Brain pericyte (primary cell): ENCODE measurements around the gene HIVEP3.

ENCODE experiments used
- DNase-seq: peaks from one replicate; pipeline ENCODE4 v3.0.0-alpha.2; 2012; ENCODE audit warnings: low read depth, low spot score

HIVEP3 gene

GRCh38 chr1:41813226-41813625, 105.5 kb downstream of the HIVEP3 start:
- DNase-seq: no peak

DNA sequence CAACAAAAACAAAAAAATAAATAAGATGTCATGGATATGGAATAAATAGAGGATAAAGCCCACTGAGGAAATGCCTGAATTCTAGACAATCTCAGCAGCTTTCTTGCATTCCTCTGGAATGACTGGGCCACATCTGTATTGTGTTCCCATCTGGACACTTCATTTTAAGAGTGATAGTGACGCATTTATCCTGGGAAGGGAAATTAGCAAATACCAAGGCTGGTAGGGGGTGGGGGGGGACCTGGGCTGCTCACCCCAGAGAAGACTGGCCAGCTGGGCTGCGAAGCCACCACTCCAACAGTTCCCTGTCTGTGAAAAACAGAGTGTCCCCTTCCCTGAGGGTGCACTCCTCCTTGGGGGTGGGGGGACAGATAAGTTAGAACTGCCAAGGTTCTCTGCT, 106.3 kb downstream of the HIVEP3 start:
- DNase-seq: peak; percentile 55

- DNase-seq: peak; percentile 39
These were observed 106.7 kb downstream of the HIVEP3 start for GRCh38 chr1:41812051-41812450.

- no peak for DNase-seq
These were observed 107.5 kb downstream of the HIVEP3 start for GRCh38 chr1:41811051-41811795.

GRCh38 chr1:41810446-41810845, 108.3 kb downstream of the HIVEP3 start:
- no peak for DNase-seq

- DNase-seq: no peak
These were observed 109.0 kb downstream of the HIVEP3 start for GRCh38 chr1:41809692-41810091.

GRCh38 chr1:41807390-41807789, 111.3 kb downstream of the HIVEP3 start:
- no peak for DNase-seq

DNA sequence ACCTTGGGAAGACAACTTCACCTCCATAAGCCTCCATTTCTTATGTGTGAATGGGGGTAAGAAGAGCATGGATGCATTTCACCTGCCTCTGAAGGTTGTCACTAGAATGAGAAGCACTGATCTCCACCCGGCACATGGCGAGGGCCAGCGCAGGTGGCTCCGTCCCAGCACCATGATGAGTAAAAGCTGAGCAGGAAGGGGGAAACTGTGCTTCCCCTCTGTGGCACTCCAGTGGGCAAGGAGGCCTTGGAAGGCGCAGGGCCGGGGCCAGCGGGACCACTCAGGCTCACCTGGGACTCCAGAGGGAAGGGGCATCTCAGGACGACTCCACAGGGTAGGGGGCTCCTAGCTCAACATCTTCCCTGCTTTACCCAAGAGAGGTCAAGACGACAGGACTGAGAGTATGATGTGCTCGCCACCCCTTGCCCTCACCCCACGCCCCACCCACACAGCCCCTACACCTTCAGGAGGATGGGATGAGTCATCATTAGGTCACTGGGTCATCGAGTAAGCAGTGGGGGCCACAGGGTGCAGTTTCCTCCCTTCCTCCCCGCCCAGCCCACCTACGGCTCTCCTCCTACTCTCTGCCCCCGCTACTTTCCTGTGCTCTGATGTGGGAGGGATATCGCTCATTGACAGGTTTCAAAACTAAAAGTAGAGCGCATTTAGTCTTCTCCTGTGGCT, 112.1 kb downstream of the HIVEP3 start:
- no peak for DNase-seq

DNA sequence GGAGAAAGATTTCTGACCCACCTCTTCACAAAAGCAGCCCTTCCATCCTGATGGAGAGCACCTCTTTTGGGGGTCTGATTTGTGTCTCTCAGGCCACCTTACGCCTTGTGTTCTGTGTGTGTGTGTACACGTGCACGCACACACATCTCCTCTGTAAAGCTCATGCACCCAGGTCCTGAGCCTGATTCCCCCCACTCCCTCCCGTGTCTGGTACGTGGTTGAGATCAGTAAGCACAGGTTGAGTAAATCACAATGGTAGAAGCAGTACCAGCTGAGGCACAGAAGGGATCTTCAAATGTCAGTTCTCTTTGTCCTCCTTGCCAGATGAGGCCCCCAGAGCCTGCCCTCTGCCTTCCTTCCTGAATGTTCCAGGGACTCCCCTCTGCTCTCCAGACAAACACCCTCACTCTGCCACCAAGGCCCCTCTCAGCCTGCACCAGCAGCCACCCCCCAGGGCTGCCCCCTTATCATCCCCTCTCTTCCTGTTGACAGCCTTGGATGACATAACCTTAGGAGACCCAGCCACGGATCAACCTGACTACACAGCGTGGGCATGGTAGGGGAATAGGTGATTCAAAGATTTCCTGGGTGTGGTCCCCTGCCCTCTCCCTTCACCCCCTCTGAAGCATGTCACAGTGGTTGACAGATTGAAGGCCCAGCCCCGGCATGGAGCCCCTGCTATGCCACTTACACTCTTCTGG, 112.8 kb downstream of the HIVEP3 start:
- no peak for DNase-seq

GRCh38 chr1:41804176-41804575, 114.5 kb downstream of the HIVEP3 start:
- DNase-seq: no peak

GRCh38 chr1:41803656-41804055, 115.1 kb downstream of the HIVEP3 start:
- DNase-seq: no peak

DNA sequence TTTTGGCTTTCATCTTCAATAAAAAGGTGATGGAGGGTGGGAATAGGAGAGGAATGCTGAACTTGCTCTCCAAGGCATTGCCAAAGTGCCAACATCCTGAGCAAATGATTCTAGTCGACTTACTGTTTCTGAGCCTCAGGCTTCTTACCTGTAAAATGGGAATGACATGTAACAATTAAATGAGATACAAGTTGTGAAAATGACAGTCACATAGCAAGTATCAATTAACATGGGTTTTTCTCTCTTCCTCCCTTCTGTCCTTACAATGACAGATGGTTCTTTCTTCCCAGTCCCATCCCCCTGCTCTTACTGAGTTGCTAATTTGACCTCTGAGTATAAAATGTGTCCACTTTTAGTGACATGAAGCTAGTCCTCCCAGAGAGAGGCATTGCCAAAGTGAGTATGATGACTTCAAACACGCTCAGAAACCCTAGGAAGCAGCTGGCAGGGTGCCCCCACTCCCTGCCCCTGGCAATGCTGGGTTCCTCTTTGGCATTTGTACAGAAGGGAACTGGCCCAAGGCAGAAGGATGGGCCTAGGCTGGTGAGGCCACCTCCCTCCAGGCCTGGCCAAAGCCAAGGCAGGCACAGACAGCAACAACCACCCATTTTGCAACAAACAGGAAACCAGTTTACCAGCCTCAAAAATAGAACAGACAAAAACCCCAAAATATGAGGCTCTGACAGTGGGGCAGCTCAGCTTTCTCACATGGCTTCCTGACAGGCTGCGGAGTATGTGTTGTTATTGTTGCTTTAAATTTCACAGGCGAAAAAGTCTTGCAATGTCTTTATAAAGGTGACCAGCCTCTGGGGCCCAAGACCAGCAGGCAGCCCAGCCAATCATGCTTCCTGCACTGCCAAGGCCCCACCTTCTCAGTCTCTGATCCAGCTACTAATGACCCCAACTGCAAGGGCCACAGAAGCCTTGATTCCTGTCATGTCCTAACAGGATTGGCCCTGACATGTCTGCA, 115.9 kb downstream of the HIVEP3 start:
- no peak for DNase-seq

GRCh38 chr1:41800311-41800829, 118.4 kb downstream of the HIVEP3 start:
- no peak for DNase-seq

- no peak for DNase-seq
These were observed 119.0 kb downstream of the HIVEP3 start for GRCh38 chr1:41799723-41800122.

- no peak for DNase-seq
These were observed 119.5 kb downstream of the HIVEP3 start for GRCh38 chr1:41799205-41799604.

GRCh38 chr1:41795205-41795762, 123.4 kb downstream of the HIVEP3 start:
- no peak for DNase-seq

GRCh38 chr1:41794031-41794430, 124.7 kb downstream of the HIVEP3 start:
- no peak for DNase-seq

DNA sequence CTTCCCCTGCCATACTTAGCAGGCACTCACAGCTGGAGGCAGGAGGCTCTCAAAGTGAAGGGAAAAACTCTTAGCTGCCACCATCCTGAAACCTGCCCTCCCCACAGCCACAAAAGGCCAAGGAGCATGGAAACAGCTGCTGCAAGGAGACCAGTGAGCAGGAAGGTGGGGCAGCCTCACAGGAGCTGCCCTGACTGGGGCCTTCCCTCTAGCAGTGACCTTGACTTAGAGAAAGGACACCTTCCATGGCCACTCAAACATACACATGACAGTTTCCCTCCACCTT, 126.3 kb downstream of the HIVEP3 start:
- DNase-seq: no peak

DNA sequence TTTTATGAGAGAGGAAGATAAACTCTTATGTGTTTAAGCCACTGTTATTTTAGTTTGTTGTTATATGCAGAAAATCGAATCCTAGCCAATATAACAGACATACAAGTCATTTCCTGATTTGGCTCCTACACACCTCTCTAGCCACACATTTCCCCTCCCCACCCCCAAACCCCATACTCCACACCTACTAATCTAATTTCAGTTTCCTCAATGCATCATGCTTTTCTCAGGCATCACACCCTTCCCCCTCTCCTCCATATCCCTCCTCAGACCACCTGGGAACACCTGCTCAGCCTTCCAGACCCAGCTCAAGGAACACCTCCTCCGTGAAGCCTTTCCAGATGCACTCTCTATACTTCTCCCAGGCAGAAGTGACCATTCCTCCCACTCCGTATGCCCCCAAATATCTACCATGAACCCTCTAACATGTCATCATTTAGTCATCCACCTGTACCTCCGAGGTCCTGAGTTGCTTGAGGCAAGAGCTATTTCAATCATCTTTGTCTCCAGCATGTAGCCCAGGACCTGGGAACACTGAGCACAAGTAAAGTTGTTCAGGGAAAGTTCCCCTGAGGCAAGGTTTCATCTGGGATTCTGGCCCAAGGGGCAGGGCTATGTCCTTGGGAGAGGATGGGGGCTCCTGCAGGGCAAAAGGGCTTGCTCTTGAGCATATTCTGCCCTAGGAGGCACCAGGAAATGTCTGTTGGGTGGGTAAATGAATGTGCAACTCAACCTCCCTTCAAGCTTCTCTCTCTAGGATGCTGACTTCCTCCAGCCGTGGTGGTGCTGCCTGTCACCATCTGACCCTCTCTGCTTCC, 126.8 kb downstream of the HIVEP3 start:
- no peak for DNase-seq

GRCh38 chr1:41790351-41790750, 128.4 kb downstream of the HIVEP3 start:
- no peak for DNase-seq
